Posterior cingulate gyrus (tissue), 11 donors: ENCODE results near the gene GVQW3.

Source experiments
- DNase-seq, 10 donors: peaks; one replicate each; pipeline versions ENCODE4 v3.0.0 to v3.0.0-alpha.2; 2020 to 2021; ENCODE audit warnings: mixed read lengths in 3 of 10
- intact Hi-C: fragments of 100-400 bp; cut with DNase I; formaldehyde crosslinking; loops from one replicate; pipeline ENCODE4 v1.15.1; 2023

Gene GVQW3

DNA sequence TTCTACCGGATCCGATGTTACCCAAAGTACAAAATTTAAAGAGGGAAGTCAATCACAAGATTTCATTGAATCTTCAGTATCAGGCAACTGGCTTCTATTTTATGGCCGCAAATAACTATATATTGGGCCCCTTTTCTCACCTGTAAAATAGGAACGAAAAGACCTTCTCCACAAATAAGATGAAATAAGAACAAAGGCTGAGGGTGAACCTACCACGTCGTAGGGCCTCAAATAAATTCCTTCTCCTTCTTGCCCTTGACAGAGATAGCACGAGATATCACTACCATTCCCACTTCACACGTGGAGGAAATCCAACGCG is 62.9 kb downstream of the GVQW3 start:
- DNase-seq, result no peak
- intact Hi-C loops, result no loop called here

DNA sequence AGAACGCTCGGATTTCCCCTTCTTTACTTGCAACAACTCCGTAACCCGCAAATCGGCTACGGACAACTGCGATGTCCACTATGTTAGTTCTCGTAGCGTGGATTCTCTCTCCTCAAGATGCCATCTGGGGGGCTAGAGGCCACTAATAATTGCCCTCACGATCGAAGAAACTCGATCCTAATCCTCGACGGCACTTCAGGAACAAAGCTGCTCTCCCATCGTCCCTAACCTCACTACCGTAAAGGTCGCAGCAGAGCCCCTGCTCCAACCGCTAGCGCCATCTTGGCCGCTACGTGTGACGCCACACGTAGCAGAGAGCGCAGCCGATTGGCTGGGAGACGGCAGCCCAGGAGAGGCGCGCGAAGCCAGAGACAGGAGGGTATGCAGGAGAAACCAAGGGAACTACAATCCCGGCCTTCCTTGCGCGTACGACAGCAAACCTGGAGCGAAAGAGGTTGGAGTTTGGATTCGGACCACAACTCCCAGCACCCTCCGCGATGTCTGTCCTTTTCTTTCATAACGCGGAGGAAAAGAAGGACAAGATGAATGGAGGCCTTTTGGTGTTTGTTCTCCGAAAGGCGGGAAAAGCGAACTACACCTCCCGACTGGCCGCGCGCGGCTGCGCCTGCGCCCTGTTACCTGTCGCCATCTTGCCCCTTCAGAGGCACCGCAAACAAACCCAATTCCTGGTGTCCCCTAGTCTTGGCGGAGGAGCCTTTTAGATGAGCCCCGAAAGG is 63.4 kb downstream of the GVQW3 start, which contains the start of gene EMSY:
Gene EMSY, plus strand, starts transcription at position 635 of the 737 bp plus-strand sequence. CDS start 1,921 bp downstream, outside the sequence.
- peak; percentile 98 to 100 (median 98) for DNase-seq
- intact Hi-C loops, result loop anchor here (1.0 kb wide), 1 partner anchor 63 kb away; the partner anchor contains the start of genes GVQW3 and THAP12

DNA sequence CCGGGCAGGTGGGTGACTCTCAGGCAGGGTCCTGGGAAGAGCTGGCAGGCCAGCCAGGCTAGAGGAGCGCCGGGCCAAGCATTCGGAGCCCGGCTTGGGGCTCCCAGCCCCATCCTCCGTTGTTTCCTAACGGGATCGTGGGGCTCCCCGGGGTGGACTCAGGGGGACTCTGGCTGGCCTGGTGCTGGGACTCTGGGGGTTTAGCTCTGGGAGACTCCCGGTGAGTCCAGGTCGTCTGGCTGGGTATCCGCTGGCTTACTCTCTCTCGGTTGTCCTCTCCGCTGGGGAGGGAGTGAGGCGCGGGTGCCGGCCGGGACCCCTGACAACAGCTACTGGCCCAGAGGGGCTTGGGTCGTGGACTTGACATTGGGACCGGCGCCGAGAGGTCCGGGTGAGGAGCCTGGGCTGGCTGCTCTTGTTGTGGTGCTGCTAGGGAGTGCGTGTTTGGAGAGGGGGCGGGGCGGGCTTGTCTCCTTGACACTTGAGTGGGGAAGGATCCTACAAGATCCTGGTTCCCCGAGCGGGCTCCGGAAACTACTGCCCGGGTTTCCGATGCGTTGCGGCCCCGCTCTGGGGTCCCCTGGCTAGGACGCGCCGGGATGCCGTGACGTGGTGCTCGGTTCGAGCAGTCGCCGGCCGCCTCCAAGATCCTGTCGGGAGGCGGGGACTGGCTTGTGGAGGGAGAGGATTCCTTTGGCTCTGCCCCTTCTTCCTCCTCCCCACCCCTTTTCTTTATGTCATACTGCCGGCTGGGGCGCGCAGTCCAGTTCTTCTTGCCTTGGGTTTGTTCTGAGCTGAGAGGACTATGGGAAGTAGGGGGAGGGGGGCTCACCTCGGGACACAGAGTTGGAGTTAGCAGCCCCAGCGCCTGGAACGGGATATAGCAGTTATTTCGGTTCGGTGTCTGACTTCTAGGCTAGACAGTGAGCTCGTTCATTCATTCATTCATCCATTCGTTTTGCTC is 64.3 kb downstream of the GVQW3 start:
- DNase-seq, result peak; percentile 39 to 95 (median 56)
- intact Hi-C loops, result loop anchor here (1.0 kb wide), 1 partner anchor 64 kb away; the partner anchor contains the start of genes GVQW3 and THAP12

DNA sequence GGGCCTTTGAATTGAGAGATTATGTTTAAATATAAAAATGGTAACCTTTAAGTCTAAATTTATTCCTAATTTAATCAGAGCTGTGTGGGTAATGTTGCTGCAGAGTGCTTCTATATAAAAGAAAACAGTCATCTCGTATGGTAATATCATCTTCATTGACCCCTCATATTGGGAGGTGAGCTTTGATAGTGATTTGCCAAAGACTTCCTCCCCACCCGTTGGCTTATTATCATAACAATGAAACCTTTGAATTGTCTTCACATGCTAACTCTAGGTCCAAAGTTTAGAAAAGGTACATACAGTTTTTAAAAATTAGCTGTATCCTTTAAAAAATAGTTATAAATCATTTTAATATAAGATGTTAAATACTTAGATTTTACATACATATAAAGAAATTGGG is 67.4 kb downstream of the GVQW3 start:
- no peak for DNase-seq
- intact Hi-C loops, result no loop called here

DNA sequence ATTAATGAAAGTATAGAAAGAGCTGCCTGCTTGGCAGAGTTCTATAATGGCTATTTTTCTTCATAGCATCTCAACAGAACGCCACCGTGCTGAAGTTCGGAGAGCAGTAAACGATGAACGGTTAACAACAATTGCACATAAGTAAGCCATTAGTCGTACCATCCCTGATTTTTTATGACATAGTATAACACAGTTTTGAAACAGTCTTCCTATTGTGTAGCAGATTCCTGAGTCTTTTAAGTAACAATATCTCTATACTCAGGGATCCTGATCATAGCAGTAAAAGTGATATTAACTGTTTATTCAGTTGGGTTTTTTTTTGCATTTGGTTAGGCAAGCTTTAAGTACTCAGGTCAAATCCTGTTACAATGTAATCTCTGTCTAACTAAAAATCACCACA is 72.1 kb downstream of the GVQW3 start:
- intact Hi-C loops, result no loop called here
- no peak for DNase-seq

DNA sequence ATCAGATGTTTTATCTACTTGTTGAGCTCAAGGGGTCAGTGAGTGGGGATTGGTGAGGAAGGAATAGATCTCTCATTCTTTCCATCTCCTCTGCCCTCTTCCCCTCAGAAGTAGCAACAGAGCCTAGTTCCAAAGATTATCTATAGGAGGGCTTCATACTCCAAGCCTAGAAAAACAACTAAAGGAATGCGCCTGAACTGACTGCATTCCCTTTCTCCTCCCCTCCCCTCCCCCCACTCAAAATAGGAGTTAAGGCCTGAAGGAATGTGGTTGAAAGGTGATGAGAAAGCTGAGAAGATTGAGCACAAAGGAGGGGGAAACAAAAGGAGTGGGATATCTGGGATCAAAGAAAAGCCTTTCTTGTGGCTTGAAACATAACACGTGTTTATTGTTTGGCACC is 74.2 kb downstream of the GVQW3 start:
- intact Hi-C loops, result no loop called here

GRCh38 chr11:76455931-76456330 is 74.8 kb downstream of the GVQW3 start:
- no peak for DNase-seq
- intact Hi-C loops, result no loop called here

More for the DNA sequence above, 74.2 kb downstream of the GVQW3 start:
- DNase-seq, result no peak

- no peak for DNase-seq
- intact Hi-C loops, result no loop called here
These were observed 75.4 kb downstream of the GVQW3 start for GRCh38 chr11:76456571-76456970.
